ENCODE measurements around the gene FOXP2.

DNA sequence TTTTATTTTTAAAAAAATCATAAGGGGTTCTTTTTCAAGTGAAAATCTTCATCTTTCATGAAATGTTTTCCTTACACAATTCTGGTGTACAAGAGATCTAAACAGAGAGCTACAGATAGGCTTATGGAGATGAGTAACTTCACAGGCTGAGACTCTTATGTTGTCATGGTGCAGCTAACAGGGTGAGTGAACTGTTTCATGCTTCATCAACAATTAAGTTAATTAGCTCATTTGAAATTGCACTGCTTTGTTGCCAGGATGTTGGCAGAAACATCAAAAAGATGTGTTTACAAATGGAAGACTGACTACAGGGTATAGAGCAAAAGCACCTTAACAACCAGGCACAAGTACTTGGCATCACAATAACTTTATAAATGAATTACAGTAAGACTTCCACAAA, 230.8 kb downstream of the FOXP2 start:
- no peak for TF ChIP-seq POLR2AphosphoS5 (IDR thresholded peaks at IDR 0.05)
- TF ChIP-seq, protein P1, sequence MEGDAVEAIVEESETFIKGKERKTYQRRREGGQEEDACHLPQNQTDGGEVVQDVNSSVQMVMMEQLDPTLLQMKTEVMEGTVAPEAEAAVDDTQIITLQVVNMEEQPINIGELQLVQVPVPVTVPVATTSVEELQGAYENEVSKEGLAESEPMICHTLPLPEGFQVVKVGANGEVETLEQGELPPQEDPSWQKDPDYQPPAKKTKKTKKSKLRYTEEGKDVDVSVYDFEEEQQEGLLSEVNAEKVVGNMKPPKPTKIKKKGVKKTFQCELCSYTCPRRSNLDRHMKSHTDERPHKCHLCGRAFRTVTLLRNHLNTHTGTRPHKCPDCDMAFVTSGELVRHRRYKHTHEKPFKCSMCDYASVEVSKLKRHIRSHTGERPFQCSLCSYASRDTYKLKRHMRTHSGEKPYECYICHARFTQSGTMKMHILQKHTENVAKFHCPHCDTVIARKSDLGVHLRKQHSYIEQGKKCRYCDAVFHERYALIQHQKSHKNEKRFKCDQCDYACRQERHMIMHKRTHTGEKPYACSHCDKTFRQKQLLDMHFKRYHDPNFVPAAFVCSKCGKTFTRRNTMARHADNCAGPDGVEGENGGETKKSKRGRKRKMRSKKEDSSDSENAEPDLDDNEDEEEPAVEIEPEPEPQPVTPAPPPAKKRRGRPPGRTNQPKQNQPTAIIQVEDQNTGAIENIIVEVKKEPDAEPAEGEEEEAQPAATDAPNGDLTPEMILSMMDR (IDR thresholded peaks at IDR 0.05), result no peak

Measured in sigmoid colon (tissue), 4 donors.